Measurements from ENCODE around the gene PDE8A.

PDE8A gene

DNA sequence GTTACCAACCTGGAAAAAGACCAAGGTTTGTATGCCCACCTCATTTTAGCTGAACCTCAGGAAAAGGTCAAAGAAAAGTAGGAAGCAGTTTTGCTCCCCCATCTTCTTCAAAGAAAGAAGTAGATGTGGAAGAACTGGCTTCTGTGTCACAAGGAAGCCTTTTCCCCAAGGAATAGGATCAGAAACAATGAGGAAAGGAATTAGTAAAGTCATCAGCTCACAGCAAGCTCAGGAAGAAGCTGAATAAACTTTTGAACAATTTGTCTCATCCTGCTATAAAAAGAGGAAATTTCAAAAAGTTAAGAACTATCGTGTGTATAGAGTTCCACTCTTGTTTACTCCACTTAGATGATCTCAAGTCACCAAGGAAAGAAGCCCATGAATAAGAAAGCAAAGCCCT lies 174.2 kb downstream of the PDE8A start:
- Histone ChIP-seq H3K4me3 (ENCODE audit: low read depth, low read length) (no peak overlapping the region), H3K9me3 (ENCODE audit: control insufficient read depth, insufficient read depth, low read depth, low read length) (no peaks in the 10 kb centered on the region), H3K4me1 (ENCODE audit: control insufficient read depth, insufficient read depth, low read length) (no peaks in the 10 kb centered on the region), H3K36me3 (ENCODE audit: control insufficient read depth in 2 of 2, insufficient read depth in 1 of 2, low read length in 2 of 2) (no peaks in the 10 kb centered on the region), H3K27ac (ENCODE audit: extremely low read depth, low read depth, low read length) (no peak overlapping the region)
- CTCF ChIA-PET = interaction anchor here (0.7 kb wide), 1 partner anchor 557 kb away, joined by 4 read pairs; no protein-coding TSS in a partner anchor
- POLR2A ChIA-PET = no interaction called here
- TF ChIP-seq OVOL3 (tag by site-specific recombination; IDR thresholded peaks at IDR 0.05) = no peak
- TF ChIP-seq, protein P1, sequence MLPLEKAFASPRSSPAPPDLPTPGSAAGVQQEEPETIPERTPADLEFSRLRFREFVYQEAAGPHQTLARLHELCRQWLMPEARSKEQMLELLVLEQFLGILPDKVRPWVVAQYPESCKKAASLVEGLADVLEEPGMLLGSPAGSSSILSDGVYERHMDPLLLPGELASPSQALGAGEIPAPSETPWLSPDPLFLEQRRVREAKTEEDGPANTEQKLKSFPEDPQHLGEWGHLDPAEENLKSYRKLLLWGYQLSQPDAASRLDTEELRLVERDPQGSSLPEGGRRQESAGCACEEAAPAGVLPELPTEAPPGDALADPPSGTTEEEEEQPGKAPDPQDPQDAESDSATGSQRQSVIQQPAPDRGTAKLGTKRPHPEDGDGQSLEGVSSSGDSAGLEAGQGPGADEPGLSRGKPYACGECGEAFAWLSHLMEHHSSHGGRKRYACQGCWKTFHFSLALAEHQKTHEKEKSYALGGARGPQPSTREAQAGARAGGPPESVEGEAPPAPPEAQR (tag by site-specific recombination; IDR thresholded peaks at IDR 0.05) = no peak
- TF ChIP-seq, protein P2, sequence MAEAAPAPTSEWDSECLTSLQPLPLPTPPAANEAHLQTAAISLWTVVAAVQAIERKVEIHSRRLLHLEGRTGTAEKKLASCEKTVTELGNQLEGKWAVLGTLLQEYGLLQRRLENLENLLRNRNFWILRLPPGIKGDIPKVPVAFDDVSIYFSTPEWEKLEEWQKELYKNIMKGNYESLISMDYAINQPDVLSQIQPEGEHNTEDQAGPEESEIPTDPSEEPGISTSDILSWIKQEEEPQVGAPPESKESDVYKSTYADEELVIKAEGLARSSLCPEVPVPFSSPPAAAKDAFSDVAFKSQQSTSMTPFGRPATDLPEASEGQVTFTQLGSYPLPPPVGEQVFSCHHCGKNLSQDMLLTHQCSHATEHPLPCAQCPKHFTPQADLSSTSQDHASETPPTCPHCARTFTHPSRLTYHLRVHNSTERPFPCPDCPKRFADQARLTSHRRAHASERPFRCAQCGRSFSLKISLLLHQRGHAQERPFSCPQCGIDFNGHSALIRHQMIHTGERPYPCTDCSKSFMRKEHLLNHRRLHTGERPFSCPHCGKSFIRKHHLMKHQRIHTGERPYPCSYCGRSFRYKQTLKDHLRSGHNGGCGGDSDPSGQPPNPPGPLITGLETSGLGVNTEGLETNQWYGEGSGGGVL (tag by site-specific recombination; IDR thresholded peaks at IDR 0.05) = no peak
- TF ChIP-seq ZNF529 (tag by site-specific recombination; IDR thresholded peaks at IDR 0.05; ENCODE audit: insufficient replicate concordance) = no peak
- no peak for TF ChIP-seq EGR2 (tag by site-specific recombination; IDR thresholded peaks at IDR 0.05; ENCODE audit: low read depth)
- no peak for TF ChIP-seq ZNF391 (tag by site-specific recombination; IDR thresholded peaks at IDR 0.05; ENCODE audit: borderline replicate concordance, low read depth)
- TF ChIP-seq KLF9 (tag by site-specific recombination; IDR thresholded peaks at IDR 0.05; ENCODE audit: low read depth) = no peak
- TF ChIP-seq GFI1B (tag by site-specific recombination; IDR thresholded peaks at IDR 0.05) = no peak
- no peak for TF ChIP-seq ZNF350 (tag by site-specific recombination; IDR thresholded peaks at IDR 0.05)
- no peak for TF ChIP-seq ZNF776 (tag by site-specific recombination; IDR thresholded peaks at IDR 0.05; ENCODE audit: borderline replicate concordance)
- TF ChIP-seq REPIN1 (tag by site-specific recombination; IDR thresholded peaks at IDR 0.05; ENCODE audit: low read depth) = no peak
- TF ChIP-seq ZNF138 (tag by site-specific recombination; IDR thresholded peaks at IDR 0.05; ENCODE audit: borderline replicate concordance) = no peak
- no peak for TF ChIP-seq BCL11B (tag by site-specific recombination; IDR thresholded peaks at IDR 0.05; ENCODE audit: low read depth)
- TF ChIP-seq ZNF335 (tag by site-specific recombination; conservative IDR thresholded peaks at IDR 0.05) = no peak
- no peak for TF ChIP-seq ZNF2 (tag by site-specific recombination; IDR thresholded peaks at IDR 0.05)
- no peak for TF ChIP-seq ZNF16 (tag by site-specific recombination; IDR thresholded peaks at IDR 0.05; ENCODE audit: low read depth)

DNA sequence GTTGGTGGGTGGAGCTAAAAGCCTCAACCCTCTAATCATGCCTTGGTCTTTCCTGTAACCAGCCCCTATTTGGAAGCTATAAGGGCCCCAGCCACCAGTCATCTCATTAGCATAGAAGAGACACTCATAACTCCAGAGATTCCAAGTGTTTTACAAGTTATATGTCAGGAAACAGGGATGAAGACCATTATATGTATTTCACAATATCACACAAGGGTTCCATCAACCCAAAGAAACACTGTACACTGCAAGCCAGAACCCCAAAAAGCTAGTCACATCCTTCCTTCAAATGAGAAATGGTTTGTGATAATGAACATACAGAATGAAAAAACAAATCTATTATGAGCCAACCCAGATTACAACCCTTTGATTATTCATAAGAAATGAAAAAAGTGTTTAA lies 175.7 kb downstream of the PDE8A start:
- POLR2A ChIA-PET = interaction anchor here (0.6 kb wide), 1 partner anchor 10 kb away, joined by 8 read pairs; no protein-coding TSS in a partner anchor

More for the DNA sequence above, 175.7 kb downstream of the PDE8A start:
- no peaks in the 10 kb centered on the region for H3K36me3 ChIP-seq (ENCODE audit: control insufficient read depth in 2 of 2, insufficient read depth in 1 of 2, low read length in 2 of 2)
- no peak for TF ChIP-seq ZFP3 (tag by site-specific recombination; IDR thresholded peaks at IDR 0.05; ENCODE audit: low read depth)
- TF ChIP-seq, protein P3, sequence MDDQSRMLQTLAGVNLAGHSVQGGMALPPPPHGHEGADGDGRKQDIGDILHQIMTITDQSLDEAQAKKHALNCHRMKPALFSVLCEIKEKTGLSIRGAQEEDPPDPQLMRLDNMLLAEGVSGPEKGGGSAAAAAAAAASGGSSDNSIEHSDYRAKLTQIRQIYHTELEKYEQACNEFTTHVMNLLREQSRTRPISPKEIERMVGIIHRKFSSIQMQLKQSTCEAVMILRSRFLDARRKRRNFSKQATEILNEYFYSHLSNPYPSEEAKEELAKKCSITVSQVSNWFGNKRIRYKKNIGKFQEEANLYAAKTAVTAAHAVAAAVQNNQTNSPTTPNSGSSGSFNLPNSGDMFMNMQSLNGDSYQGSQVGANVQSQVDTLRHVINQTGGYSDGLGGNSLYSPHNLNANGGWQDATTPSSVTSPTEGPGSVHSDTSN (CRISPR knock-in tag; IDR thresholded peaks at IDR 0.05) = no peak
- no peak for TF ChIP-seq KLF10 (tag by site-specific recombination; IDR thresholded peaks at IDR 0.05)
- TF ChIP-seq ZNF623 (tag by site-specific recombination; IDR thresholded peaks at IDR 0.05) = no peak
- no peak for TF ChIP-seq ZNF664 (tag by site-specific recombination; IDR thresholded peaks at IDR 0.05)
- TF ChIP-seq ZNF791 (tag by site-specific recombination; IDR thresholded peaks at IDR 0.05) = no peak
- TF ChIP-seq OSR2 (tag by site-specific recombination; IDR thresholded peaks at IDR 0.05) = no peak
- TF ChIP-seq ZNF138 (tag by site-specific recombination; IDR thresholded peaks at IDR 0.05; ENCODE audit: borderline replicate concordance) = no peak
- no peak for TF ChIP-seq ZNF157 (tag by site-specific recombination; IDR thresholded peaks at IDR 0.05)
- TF ChIP-seq MZF1 (tag by site-specific recombination; IDR thresholded peaks at IDR 0.05; ENCODE audit: borderline replicate concordance) = no peak
- TF ChIP-seq, protein P4, sequence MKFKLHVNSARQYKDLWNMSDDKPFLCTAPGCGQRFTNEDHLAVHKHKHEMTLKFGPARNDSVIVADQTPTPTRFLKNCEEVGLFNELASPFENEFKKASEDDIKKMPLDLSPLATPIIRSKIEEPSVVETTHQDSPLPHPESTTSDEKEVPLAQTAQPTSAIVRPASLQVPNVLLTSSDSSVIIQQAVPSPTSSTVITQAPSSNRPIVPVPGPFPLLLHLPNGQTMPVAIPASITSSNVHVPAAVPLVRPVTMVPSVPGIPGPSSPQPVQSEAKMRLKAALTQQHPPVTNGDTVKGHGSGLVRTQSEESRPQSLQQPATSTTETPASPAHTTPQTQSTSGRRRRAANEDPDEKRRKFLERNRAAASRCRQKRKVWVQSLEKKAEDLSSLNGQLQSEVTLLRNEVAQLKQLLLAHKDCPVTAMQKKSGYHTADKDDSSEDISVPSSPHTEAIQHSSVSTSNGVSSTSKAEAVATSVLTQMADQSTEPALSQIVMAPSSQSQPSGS (tag by site-specific recombination; IDR thresholded peaks at IDR 0.05; ENCODE audit: low read depth) = no peak
- CTCF ChIA-PET = interaction anchor here (1.3 kb wide), 1 partner anchor 12 kb away, joined by 6 read pairs; no protein-coding TSS in a partner anchor
- H3K9me3 ChIP-seq (ENCODE audit: control insufficient read depth, insufficient read depth, low read depth, low read length) = no peaks in the 10 kb centered on the region
- no peak overlapping the region for H3K27ac ChIP-seq (ENCODE audit: extremely low read depth, low read depth, low read length)
- no peak overlapping the region for H3K4me3 ChIP-seq (ENCODE audit: low read depth, low read length)
- H3K4me1 ChIP-seq (ENCODE audit: control insufficient read depth, insufficient read depth, low read length) = no peaks in the 10 kb centered on the region
